ENCODE measurements around the gene NUP85. TPM values are rescaled to one million over a fixed set of nuclear protein-coding genes. Genes with fewer than 3 reads are reported as not detected.
"Not testable (repeated sequence)": the region's sequence is repeated elsewhere in the genome, so short reads cannot be mapped to it uniquely, and the experiment has no call there.

Gene NUP85
- total RNA-seq, 2 donors from 2014 or later = 19.7 to 40.2 TPM

DNA sequence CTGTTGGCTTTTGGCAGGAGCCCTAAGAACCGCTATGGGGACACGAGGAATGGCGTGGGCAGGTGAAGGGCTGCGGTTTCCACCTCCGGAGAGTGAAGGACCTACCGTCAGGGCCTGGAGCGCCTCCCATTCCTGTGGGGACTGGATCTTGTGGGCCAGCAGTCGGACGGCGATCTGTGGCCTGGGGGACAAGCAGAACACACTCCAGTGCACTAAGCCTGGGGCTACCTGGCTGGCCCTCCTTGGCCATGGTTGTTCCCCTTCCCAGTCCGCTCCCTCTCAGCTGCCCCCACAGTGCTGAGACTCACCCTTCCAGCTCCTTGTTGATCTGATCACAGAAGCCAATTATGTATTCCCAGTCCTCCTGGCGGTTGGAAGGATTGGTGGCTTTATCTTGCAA lies 40.9 kb downstream of the NUP85 start:
- intact Hi-C loops (cut with DNase I) = no loop called here
- H3K27ac ChIP-seq = no peak overlapping the region
- H3K4me1 ChIP-seq = no peaks in the 10 kb centered on the region
- ATAC-seq (no peak), DNase-seq (no peak)
- TF ChIP-seq POLR2A (IDR thresholded peaks at IDR 0.05) = no peak
- TF ChIP-seq CTCF (IDR thresholded peaks at IDR 0.05) = no peak
- no peaks in the 10 kb centered on the region for H3K27me3 ChIP-seq
- H3K36me3 ChIP-seq (replicated peaks in 1 of 2; ENCODE audit: insufficient read depth in 1 of 2, low read depth in 2 of 2) = peaks cover 11 to 33% of the 10 kb centered on the region in 2 donors
- H3K9me3 ChIP-seq = no peaks in the 10 kb centered on the region
- WGBS, 2 donors = 89 to 96% methylated on average over 12 of the region's 12 CpGs
- H3K4me3 ChIP-seq = no peak overlapping the region

GRCh38 chr17:75249564-75249963 lies 44.1 kb downstream of the NUP85 start:
- no peaks in the 10 kb centered on the region for H3K27me3 ChIP-seq
- no peak overlapping the region for H3K4me3 ChIP-seq
- TF ChIP-seq POLR2A (IDR thresholded peaks at IDR 0.05) (no peak), CTCF (IDR thresholded peaks at IDR 0.05) (no peak)
- DNase-seq (no peak), ATAC-seq (no peak)
- no peaks in the 10 kb centered on the region for H3K9me3 ChIP-seq
- intact Hi-C loops (cut with DNase I) = no loop called here
- H3K27ac ChIP-seq = no peak overlapping the region
- no peaks in the 10 kb centered on the region for H3K4me1 ChIP-seq
- WGBS, 2 donors = 74 to 84% methylated on average over 4 of the region's 4 CpGs
- H3K36me3 ChIP-seq (replicated peaks in 1 of 2; ENCODE audit: insufficient read depth in 1 of 2, low read depth in 2 of 2) = peaks cover 0 to 9% of the 10 kb centered on the region in 2 donors

GRCh38 chr17:75250009-75250471 lies 44.6 kb downstream of the NUP85 start:
- DNase-seq (no peak), ATAC-seq (no peak)
- peaks cover 0 to 5% of the 10 kb centered on the region in 2 donors for H3K36me3 ChIP-seq (replicated peaks in 1 of 2; ENCODE audit: insufficient read depth in 1 of 2, low read depth in 2 of 2)
- H3K9me3 ChIP-seq = no peaks in the 10 kb centered on the region
- no peaks in the 10 kb centered on the region for H3K27me3 ChIP-seq
- H3K4me1 ChIP-seq = no peaks in the 10 kb centered on the region
- no peak overlapping the region for H3K4me3 ChIP-seq
- WGBS, 2 donors = 70 to 79% methylated on average over 11 of the region's 11 CpGs
- H3K27ac ChIP-seq = peak overlapping the region in 1 of 4 donors; percentile 39
- intact Hi-C loops (cut with DNase I) = no loop called here
- TF ChIP-seq POLR2A (IDR thresholded peaks at IDR 0.05) (no peak), CTCF (IDR thresholded peaks at IDR 0.05) (no peak)

GRCh38 chr17:75252039-75252816 lies 46.7 kb downstream of the NUP85 start:
- TF ChIP-seq CTCF (IDR thresholded peaks at IDR 0.05) (no peak), POLR2A (IDR thresholded peaks at IDR 0.05) (no peak)
- intact Hi-C loops (cut with DNase I) = no loop called here
- no peaks in the 10 kb centered on the region for H3K27me3 ChIP-seq
- H3K36me3 ChIP-seq (replicated peaks in 1 of 2; ENCODE audit: insufficient read depth in 1 of 2, low read depth in 2 of 2) = no peaks in the 10 kb centered on the region
- H3K4me3 ChIP-seq = no peak overlapping the region
- no peak for ATAC-seq
- WGBS, 2 donors = 87 to 91% methylated on average over 8 of the region's 8 CpGs
- DNase-seq = no peak
- H3K27ac ChIP-seq = no peak overlapping the region
- H3K4me1 ChIP-seq = no peaks in the 10 kb centered on the region
- no peaks in the 10 kb centered on the region for H3K9me3 ChIP-seq

GRCh38 chr17:75255954-75256698 lies 50.6 kb downstream of the NUP85 start:
- H3K9me3 ChIP-seq; H3K27ac ChIP-seq; H3K27me3 ChIP-seq; H3K4me3 ChIP-seq; H3K36me3 ChIP-seq (replicated peaks in 1 of 2; ENCODE audit: insufficient read depth in 1 of 2, low read depth in 2 of 2); DNase-seq; intact Hi-C loops (cut with DNase I); ATAC-seq: not testable (repeated sequence)
- 76 to 79% methylated on average over 10 to 11 of the region's 11 CpGs for WGBS, 2 donors
- H3K4me1 ChIP-seq = peaks cover 17% of the 10 kb centered on the region

GRCh38 chr17:75257228-75257627 lies 51.7 kb downstream of the NUP85 start:
- WGBS, 2 donors = 32 to 38% methylated on average over 2 of the region's 2 CpGs

More at GRCh38 chr17:75257228-75257627, 51.7 kb downstream of the NUP85 start:
- H3K4me3 ChIP-seq; ATAC-seq; intact Hi-C loops (cut with DNase I); H3K27me3 ChIP-seq; H3K9me3 ChIP-seq; H3K36me3 ChIP-seq (replicated peaks in 1 of 2; ENCODE audit: insufficient read depth in 1 of 2, low read depth in 2 of 2); DNase-seq; H3K27ac ChIP-seq: not testable (repeated sequence)
- H3K4me1 ChIP-seq = peaks cover 18% of the 10 kb centered on the region

Measured in body of pancreas (tissue), 4 donors.